ENCODE measurements around the gene TMEM61.
A peak's percentile ranks its signal among the peaks of the same experiment; 100 is the strongest.

The TMEM61 gene

DNA sequence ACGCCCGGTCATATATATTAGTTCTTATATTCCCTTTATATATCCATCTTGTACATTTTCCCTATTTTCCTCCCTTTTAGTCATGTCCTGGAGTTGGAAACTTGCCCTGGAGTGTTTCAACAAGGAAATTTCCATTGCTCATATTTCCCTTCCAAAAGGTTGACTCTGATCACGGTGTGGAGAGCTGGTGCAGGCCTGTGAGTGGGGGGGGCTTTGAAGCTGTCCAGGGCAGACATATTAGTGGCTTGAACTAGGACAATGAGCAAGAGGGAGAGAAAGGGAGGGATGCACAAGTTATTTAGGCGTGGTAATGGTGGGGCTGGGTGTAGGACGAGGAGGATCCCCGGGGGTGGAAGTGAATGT lies 30.4 kb upstream of the TMEM61 start:
- in situ Hi-C loops (cut with MboI; ENCODE audit: low pct_unique_long_range_greater_than_20kb, low sequenced_read_pairs, unreplicated experiment), result no loop called here
- DNase-seq (ENCODE audit: low spot score), result no peak
- TF ChIP-seq, protein P1, sequence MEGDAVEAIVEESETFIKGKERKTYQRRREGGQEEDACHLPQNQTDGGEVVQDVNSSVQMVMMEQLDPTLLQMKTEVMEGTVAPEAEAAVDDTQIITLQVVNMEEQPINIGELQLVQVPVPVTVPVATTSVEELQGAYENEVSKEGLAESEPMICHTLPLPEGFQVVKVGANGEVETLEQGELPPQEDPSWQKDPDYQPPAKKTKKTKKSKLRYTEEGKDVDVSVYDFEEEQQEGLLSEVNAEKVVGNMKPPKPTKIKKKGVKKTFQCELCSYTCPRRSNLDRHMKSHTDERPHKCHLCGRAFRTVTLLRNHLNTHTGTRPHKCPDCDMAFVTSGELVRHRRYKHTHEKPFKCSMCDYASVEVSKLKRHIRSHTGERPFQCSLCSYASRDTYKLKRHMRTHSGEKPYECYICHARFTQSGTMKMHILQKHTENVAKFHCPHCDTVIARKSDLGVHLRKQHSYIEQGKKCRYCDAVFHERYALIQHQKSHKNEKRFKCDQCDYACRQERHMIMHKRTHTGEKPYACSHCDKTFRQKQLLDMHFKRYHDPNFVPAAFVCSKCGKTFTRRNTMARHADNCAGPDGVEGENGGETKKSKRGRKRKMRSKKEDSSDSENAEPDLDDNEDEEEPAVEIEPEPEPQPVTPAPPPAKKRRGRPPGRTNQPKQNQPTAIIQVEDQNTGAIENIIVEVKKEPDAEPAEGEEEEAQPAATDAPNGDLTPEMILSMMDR (IDR thresholded peaks at IDR 0.05; ENCODE audit: extremely low read depth, insufficient read depth, missing control alignments), result no peak

DNA sequence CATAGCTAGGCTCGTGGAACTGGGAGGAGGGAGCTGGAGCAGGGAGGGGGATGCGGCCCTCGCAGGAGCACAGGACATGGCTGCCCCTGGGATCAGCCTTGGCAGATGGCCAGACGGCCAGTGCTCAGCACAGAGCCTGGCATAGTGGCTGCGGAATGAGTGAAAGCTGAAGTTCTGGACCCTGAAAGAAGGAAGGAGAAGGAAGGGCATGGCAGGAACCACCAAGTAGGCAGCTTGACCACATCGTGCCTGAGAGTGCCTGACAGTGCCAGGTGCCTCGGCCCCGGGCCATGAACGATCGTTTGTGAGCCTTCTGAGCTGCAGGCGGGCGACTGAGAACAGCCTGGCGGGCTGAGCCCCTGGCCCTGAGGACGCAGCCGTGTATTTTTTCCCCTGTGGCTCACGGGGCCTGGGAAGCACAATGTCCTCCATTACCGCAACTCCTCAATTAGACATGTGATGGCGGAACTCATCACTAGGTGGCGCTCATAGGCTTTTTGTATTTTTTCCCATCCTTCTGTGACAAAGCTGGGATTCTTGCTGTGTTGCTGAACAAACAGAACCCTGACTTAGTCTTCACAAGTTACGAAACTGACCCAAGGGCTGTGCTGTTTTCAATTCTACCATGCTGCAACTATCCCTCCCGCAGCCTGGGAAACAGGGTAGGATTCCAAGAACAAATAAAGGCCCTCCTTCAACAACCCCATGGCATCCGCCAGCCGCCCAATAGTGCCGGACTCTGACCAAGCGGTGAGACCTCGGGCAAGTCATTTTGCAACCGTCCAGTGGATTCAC lies 29.9 kb upstream of the TMEM61 start:
- in situ Hi-C loops (cut with MboI; ENCODE audit: low pct_unique_long_range_greater_than_20kb, low sequenced_read_pairs, unreplicated experiment), result no loop called here
- peak; percentile 66 for DNase-seq (ENCODE audit: low spot score)
- TF ChIP-seq, protein P1 (IDR thresholded peaks at IDR 0.05; ENCODE audit: extremely low read depth, insufficient read depth, missing control alignments), result peak; percentile 73

DNA sequence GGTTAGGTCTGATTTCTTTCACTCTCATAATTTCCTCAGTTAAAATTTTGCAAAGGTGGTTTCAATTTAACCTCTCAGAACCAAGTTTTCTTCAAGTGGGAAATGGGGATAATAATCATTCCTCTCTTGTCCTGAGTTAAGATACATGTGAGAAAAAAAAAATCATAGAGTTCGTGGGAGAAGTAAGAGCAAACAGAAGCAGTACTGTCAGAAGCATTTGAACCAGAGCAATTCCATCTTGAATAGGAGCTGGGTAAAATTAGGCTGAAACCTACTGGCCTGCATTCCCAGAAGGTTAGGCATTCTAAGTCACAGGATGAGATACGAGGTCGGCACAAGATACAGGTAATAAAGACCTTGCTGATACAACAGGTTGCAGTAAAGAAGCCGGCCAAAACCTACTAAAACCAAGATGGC lies 28.6 kb upstream of the TMEM61 start:
- no peak for DNase-seq (ENCODE audit: low spot score)
- in situ Hi-C loops (cut with MboI; ENCODE audit: low pct_unique_long_range_greater_than_20kb, low sequenced_read_pairs, unreplicated experiment), result no loop called here
- TF ChIP-seq, protein P1 (IDR thresholded peaks at IDR 0.05; ENCODE audit: extremely low read depth, insufficient read depth, missing control alignments), result no peak

DNA sequence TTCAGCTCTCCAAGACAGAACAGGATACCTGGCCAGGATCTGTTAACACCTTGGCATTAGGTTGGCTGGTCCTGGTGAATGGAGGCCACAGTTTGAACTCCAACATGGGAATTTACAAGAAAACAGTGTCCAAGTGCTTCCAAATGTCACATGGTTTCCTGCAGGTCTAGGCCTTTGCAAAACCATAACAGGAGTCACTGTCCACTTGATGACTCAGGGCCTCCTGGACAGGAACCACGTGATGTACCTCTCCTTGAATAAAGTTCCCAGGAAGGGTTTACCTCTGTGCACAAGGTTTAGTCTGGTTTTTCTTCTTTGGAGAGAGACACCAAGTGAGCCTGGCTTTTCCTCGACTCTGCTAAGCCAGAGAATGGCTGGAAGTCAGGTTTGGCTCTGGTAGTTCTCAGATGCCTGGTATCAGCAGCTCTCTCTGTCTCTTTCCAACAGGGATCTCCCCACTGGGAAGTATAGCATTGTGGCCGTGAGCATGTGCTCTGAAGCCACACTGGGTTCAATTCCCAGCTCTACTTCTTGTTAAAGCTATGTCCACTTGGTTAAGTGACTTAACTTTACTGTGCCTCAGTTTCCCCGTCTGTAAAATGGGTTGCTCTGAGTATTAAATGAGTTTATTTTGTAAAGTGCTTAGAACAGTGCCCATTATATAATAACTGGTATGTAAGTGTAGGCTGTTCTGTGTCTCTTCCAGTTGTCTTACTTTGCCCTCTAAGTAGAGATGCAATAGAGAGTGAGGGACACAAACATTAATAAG lies 27.3 kb upstream of the TMEM61 start:
- DNase-seq (ENCODE audit: low spot score), result no peak
- TF ChIP-seq, protein P1 (IDR thresholded peaks at IDR 0.05; ENCODE audit: extremely low read depth, insufficient read depth, missing control alignments), result no peak
- in situ Hi-C loops (cut with MboI; ENCODE audit: low pct_unique_long_range_greater_than_20kb, low sequenced_read_pairs, unreplicated experiment), result no loop called here

DNA sequence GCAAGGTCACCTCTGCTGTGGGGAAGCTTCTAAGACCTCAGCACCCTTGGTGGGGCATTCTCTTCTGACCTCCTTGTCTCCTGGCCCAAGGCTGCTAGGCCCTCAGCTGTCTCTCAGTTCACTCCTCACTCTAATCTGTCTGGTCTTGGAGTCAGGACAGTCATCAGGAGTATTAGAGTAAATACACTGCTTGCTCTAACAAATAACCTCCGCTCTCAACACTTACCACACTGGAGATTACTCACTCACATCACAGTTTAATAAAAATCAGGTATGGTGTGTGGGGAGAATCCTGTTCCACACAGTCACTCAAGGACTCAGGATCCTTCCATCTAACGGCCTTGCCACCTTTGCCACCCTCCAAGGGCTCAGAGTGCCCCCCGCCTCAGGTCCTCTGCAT lies 26.6 kb upstream of the TMEM61 start:
- TF ChIP-seq, protein P1 (IDR thresholded peaks at IDR 0.05; ENCODE audit: extremely low read depth, insufficient read depth, missing control alignments), result no peak
- in situ Hi-C loops (cut with MboI; ENCODE audit: low pct_unique_long_range_greater_than_20kb, low sequenced_read_pairs, unreplicated experiment), result no loop called here
- DNase-seq (ENCODE audit: low spot score), result no peak

DNA sequence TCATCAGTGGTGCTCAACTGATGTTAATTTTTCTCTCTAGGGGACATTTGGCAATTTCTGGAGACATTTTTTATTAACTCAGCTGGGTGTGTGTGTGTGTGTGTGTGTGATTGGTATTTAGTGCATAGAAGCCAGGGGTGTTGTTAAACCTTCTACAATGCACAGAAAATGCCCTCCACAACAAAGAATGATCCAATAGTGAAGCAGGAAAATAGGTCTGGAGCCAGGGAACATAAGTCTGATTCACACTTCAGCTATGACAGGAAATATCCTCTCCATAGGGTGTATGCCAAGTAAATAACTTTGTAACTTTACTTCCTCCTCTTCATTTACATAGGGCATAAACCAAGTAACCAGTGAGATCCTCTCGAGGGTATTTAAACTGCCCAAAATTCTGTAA lies 25.1 kb upstream of the TMEM61 start:
- in situ Hi-C loops (cut with MboI; ENCODE audit: low pct_unique_long_range_greater_than_20kb, low sequenced_read_pairs, unreplicated experiment), result loop anchor here (5.0 kb wide), 1 partner anchor 42 kb away; the partner anchor contains the start of gene BSND
- TF ChIP-seq, protein P1 (IDR thresholded peaks at IDR 0.05; ENCODE audit: extremely low read depth, insufficient read depth, missing control alignments), result no peak
- DNase-seq (ENCODE audit: low spot score), result no peak
